Measurements from ENCODE around the gene PIP5K1A. TPM values are rescaled to one million over a fixed set of nuclear protein-coding genes. Genes with fewer than 3 reads are reported as not detected.

PIP5K1A gene
- total and polyA plus RNA-seq, 2 experiments from 2014 or later, result 21.6 to 91.3 TPM

DNA sequence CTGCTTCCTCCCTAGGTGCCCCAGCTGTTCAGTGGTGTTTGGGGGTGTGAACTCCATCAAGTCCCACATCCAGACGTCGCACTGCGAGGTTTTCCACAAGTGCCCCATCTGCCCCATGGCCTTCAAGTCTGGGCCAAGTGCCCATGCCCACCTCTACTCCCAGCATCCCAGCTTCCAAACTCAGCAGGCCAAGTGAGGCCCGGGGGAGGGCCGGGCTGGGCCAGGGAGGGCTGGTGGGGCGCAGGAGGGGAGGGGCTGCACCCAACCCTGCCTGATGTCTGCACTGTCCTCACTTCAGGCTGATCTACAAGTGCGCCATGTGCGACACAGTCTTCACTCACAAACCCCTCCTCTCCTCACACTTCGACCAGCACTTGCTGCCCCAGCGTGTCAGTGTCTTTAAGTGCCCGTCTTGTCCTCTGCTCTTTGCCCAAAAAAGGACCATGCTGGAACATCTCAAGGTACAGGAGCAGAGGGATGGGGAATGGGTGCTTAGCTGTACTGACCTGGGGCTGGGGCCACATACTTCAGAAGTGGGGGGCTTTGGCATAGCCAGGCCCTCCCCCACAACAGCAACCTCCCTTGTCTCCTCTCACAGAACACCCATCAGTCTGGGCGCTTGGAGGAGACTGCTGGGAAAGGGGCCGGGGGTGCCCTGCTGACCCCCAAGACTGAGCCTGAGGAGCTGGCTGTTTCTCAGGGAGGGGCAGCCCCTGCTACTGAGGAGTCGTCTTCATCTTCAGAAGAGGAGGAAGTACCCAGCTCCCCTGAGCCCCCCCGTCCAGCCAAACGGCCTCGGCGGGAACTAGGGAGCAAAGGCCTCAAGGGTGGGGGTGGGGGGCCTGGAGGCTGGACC is 91.0 kb downstream of the PIP5K1A start:
- DNase-seq (ENCODE audit: low read depth in 1 of 2, low spot score in 1 of 2), result no peak
- no peak overlapping the region for H3K4me3 ChIP-seq
- no peaks in the 10 kb centered on the region for H3K27me3 ChIP-seq
- no peak overlapping the region for H3K27ac ChIP-seq
- TF ChIP-seq, protein P1, sequence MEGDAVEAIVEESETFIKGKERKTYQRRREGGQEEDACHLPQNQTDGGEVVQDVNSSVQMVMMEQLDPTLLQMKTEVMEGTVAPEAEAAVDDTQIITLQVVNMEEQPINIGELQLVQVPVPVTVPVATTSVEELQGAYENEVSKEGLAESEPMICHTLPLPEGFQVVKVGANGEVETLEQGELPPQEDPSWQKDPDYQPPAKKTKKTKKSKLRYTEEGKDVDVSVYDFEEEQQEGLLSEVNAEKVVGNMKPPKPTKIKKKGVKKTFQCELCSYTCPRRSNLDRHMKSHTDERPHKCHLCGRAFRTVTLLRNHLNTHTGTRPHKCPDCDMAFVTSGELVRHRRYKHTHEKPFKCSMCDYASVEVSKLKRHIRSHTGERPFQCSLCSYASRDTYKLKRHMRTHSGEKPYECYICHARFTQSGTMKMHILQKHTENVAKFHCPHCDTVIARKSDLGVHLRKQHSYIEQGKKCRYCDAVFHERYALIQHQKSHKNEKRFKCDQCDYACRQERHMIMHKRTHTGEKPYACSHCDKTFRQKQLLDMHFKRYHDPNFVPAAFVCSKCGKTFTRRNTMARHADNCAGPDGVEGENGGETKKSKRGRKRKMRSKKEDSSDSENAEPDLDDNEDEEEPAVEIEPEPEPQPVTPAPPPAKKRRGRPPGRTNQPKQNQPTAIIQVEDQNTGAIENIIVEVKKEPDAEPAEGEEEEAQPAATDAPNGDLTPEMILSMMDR (IDR thresholded peaks at IDR 0.05; ENCODE audit: low read depth, low read length), result no peak
- H3K4me1 ChIP-seq (ENCODE audit: low read depth), result no peaks in the 10 kb centered on the region
- H3K9me3 ChIP-seq (ENCODE audit: low read depth), result no peaks in the 10 kb centered on the region
- H3K36me3 ChIP-seq, result peaks cover 33% of the 10 kb centered on the region

DNA sequence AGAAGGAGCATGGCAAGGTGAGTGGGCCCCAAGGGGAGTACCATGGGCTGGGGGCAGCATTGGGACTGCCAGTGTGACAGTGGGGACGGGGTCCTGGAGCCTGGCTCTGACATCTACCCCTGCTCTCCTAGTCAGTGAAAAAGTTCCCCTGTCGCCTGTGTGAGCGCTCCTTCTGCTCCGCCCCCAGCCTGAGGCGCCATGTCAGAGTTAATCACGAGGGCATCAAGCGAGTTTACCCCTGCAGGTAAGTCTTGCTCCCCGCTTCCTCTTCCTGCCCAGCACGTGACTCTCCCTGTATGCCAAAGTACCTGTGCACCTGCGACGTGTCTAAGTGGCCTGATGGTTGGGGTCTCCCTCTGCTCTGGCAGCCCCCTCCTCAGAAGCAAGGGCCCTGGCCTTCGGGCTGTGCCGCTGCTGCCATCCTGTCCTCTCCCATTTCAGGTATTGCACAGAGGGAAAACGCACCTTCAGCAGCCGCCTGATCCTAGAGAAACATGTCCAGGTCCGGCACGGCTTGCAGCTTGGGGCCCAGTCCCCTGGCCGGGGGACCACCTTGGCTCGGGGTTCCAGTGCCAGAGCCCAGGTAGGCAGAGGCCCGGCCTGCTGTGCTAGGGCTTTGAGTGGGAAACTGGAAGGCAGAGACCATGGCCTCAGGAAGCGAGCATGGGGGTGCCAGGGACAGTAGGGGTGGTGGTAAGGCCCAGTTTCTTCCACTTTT is 91.8 kb downstream of the PIP5K1A start:
- H3K27ac ChIP-seq, result no peak overlapping the region
- peaks cover 34% of the 10 kb centered on the region for H3K36me3 ChIP-seq
- no peak for DNase-seq (ENCODE audit: low read depth in 1 of 2, low spot score in 1 of 2)
- H3K4me3 ChIP-seq, result no peak overlapping the region
- TF ChIP-seq, protein P1 (IDR thresholded peaks at IDR 0.05; ENCODE audit: low read depth, low read length), result no peak
- H3K27me3 ChIP-seq, result no peaks in the 10 kb centered on the region
- H3K4me1 ChIP-seq (ENCODE audit: low read depth), result no peaks in the 10 kb centered on the region
- no peaks in the 10 kb centered on the region for H3K9me3 ChIP-seq (ENCODE audit: low read depth)

GRCh38 chr1:151290709-151291303 is 92.5 kb downstream of the PIP5K1A start:
- no peak overlapping the region for H3K4me3 ChIP-seq
- peaks cover 34% of the 10 kb centered on the region for H3K36me3 ChIP-seq
- H3K4me1 ChIP-seq (ENCODE audit: low read depth), result no peaks in the 10 kb centered on the region
- no peaks in the 10 kb centered on the region for H3K27me3 ChIP-seq
- DNase-seq (ENCODE audit: low read depth in 1 of 2, low spot score in 1 of 2), result no peak
- peak overlapping the region; percentile 21 for H3K27ac ChIP-seq
- TF ChIP-seq, protein P1 (IDR thresholded peaks at IDR 0.05; ENCODE audit: low read depth, low read length), result no peak
- no peaks in the 10 kb centered on the region for H3K9me3 ChIP-seq (ENCODE audit: low read depth)

- H3K4me3 ChIP-seq, result no peak overlapping the region
- TF ChIP-seq, protein P1 (IDR thresholded peaks at IDR 0.05; ENCODE audit: low read depth, low read length), result peak; percentile 6
- H3K27me3 ChIP-seq, result no peaks in the 10 kb centered on the region
- peak overlapping the region; percentile 62 for H3K27ac ChIP-seq
- H3K4me1 ChIP-seq (ENCODE audit: low read depth), result no peaks in the 10 kb centered on the region
- no peaks in the 10 kb centered on the region for H3K9me3 ChIP-seq (ENCODE audit: low read depth)
- no peak for DNase-seq (ENCODE audit: low read depth in 1 of 2, low spot score in 1 of 2)
- H3K36me3 ChIP-seq, result peaks cover 36% of the 10 kb centered on the region
Observed at GRCh38 chr1:151292207-151293030, 94.1 kb downstream of the PIP5K1A start.

- Histone ChIP-seq H3K4me1 (ENCODE audit: low read depth) (no peaks in the 10 kb centered on the region), H3K9me3 (ENCODE audit: low read depth) (no peaks in the 10 kb centered on the region), H3K4me3 (no peak overlapping the region), H3K36me3 (peaks cover 41% of the 10 kb centered on the region), H3K27ac (peak overlapping the region; percentile 62), H3K27me3 (no peaks in the 10 kb centered on the region)
- DNase-seq (ENCODE audit: low read depth in 1 of 2, low spot score in 1 of 2), result no peak
- TF ChIP-seq, protein P1 (IDR thresholded peaks at IDR 0.05; ENCODE audit: low read depth, low read length), result no peak
Observed at GRCh38 chr1:151293093-151293492, 94.7 kb downstream of the PIP5K1A start.
